Mucosa of stomach (tissue), 1 donor: ENCODE measurements around the gene GABARAPL1.

ENCODE experiments used
- H3K27me3 ChIP-seq: one replicate; pipeline ENCODE4 v1.7.0; 2013; ENCODE audit warnings: mild to moderate bottlenecking, low read length; ENCODE audit not compliant: control insufficient read depth, insufficient read depth
- H3K36me3 ChIP-seq: one replicate; pipeline ENCODE4 v1.7.0; 2013; ENCODE audit warnings: low read length; ENCODE audit not compliant: control insufficient read depth, insufficient read depth
- H3K4me1 ChIP-seq: one replicate; pipeline ENCODE4 v1.7.0; 2013; ENCODE audit warnings: mild to moderate bottlenecking, low read length; ENCODE audit not compliant: control insufficient read depth, insufficient read depth
- H3K4me3 ChIP-seq: one replicate; pipeline ENCODE4 v1.7.0; 2013; ENCODE audit warnings: low read length
- H3K9ac ChIP-seq: one replicate; pipeline ENCODE4 v1.7.0; 2013; ENCODE audit warnings: mild to moderate bottlenecking, low read length, moderate library complexity
- H3K9me3 ChIP-seq: one replicate; pipeline ENCODE4 v1.7.0; 2013; ENCODE audit warnings: mild to moderate bottlenecking, low read length, moderate library complexity; ENCODE audit not compliant: control insufficient read depth
- donor health status: Pancreatic carcinoma.

GABARAPL1 gene

DNA sequence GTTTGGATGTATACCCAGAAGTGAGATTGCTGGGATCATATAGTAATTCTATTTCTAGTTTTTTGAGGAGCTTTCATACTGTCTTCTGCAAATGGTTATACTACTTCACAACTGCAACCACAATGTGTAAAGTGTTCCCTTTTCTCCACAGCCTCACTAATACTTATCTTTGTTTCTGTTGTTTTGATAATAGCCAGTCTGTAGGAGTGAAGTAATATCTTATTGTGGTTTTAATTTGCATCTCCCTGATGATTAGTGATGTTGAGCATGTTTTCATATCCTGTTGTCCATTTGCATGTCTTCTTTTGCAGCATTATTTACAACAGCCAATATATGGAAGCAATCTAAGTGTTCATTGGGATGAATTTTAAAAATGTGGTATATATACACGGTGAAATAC lies 29.9 kb downstream of the GABARAPL1 start:
- no peaks in the 10 kb centered on the region for H3K27me3 ChIP-seq
- no peak overlapping the region for H3K9ac ChIP-seq
- H3K36me3 ChIP-seq, result no peaks in the 10 kb centered on the region
- H3K4me1 ChIP-seq, result no peaks in the 10 kb centered on the region
- no peak overlapping the region for H3K4me3 ChIP-seq
- no peaks in the 10 kb centered on the region for H3K9me3 ChIP-seq

DNA sequence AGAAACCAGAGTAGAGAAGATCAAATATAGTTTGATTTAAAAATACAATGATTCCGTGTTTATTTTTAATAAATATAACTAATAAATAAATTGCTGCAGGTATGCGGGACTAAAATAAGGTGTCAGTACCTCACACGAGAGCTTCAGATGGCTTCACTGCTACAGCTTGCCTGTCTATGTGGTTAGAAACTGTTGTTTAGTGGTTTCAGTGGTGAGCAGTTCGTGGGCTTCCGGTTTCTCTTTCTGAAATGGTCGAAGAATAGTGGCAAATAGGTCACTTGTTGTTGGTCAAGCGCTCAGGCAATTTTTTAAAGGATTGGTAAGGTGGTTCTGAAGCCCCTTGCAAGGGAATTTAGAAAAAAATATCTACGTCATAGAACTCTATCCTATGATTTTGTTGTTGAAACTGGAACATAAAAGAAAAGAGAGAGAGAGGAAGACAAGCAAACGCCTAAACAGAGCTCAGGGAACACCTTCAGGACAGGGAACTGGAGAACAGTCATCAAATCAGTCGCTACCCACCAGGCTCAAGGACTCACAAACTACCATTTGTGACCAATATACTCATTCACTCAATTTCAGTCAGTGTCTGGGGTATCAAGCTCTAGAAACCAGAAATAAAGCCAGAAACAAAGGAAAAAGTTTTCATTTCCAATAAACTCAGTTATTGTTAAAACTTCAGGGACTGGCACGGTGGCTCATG lies 31.3 kb downstream of the GABARAPL1 start:
- no peak overlapping the region for H3K4me3 ChIP-seq
- H3K4me1 ChIP-seq, result no peaks in the 10 kb centered on the region
- no peaks in the 10 kb centered on the region for H3K27me3 ChIP-seq
- H3K36me3 ChIP-seq, result no peaks in the 10 kb centered on the region
- no peaks in the 10 kb centered on the region for H3K9me3 ChIP-seq
- H3K9ac ChIP-seq, result no peak overlapping the region

DNA sequence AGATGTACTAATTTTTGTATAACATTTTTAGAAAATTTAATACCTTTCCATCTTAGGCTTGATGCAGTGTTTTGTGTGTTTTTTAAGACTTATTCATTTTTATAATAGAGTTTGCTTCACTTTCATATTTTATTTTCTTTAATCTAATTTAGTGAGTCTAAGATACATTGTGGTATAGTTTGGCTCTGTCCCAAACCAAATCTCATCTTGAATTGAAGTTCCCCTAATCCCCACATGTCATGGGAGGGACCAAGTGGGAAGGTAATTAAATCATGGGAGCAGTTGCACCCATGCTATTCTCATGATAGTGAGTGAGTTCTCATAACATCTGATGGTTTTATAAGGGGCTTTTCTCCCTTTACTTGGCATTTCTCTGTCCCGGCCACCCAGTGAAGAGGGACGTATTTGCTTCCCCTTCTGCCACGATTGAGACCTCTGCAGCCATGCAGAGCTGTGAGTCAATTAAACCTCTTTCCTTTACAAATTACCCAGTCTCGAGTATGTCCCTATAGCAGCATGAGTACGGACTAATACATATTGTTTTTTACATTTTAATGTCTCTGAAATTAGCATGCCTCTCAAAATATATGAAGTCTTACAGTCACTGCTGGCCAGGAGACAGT lies 34.9 kb downstream of the GABARAPL1 start:
- Histone ChIP-seq H3K4me3 (no peak overlapping the region), H3K9me3 (no peaks in the 10 kb centered on the region), H3K36me3 (no peaks in the 10 kb centered on the region), H3K4me1 (no peaks in the 10 kb centered on the region), H3K27me3 (no peaks in the 10 kb centered on the region), H3K9ac (no peak overlapping the region)

DNA sequence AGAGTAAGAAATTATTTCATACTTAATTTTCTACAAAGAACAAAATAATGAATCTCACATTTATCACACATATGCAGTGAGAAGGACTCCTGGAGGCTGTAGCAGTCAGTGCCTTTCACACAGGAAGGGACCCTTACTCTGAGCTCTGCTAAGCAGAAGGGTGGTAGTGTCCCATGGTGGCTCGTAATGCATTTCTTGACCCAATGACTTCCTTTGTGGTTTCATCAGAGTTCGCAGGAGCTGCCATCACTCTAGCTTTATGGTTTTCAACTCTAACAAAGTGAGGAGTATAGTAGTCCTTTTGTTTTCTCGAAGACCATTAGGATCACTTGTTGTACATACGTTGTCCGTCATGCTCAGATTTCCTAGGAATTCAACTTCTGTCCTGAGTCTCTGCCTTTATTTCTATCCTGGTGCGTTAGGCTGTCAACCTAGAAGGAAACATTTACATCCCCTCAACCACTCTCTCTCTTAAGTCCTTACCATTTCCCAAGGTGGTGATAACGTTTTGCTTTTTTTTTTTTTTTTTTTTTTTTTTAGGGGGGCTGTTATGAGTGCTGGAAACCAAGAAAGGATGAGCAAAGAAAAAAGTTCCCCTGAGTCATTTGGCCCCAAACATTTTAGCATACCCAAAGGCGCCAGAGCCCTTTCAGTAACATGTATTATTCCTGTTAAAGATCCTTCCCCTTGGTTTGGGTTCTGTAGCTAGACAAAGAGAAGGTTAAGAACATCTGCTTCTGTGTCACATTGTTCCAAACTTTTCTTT lies 37.2 kb downstream of the GABARAPL1 start:
- Histone ChIP-seq H3K27me3 (no peaks in the 10 kb centered on the region), H3K9ac (no peak overlapping the region), H3K36me3 (no peaks in the 10 kb centered on the region), H3K4me1 (no peaks in the 10 kb centered on the region), H3K4me3 (no peak overlapping the region), H3K9me3 (no peaks in the 10 kb centered on the region)

DNA sequence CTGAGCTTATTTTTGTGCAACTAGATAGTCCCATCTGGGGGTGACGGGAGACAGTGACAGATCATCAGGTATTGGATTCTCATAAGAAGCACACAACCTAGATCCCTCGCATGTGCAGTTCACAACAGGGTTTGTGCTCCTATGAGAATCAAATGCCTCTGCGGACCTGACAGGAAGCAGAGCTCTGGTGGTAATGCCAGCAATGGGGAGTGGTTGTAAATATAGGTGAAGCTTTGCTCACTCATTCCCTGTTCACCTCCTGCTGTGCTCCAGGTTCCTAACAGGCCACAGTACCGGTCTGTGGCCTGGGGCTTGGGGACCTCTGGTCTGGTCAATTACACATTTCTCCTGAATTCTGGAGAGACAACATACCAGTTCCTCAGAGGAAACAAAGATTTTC lies 39.0 kb downstream of the GABARAPL1 start:
- no peaks in the 10 kb centered on the region for H3K9me3 ChIP-seq
- H3K4me3 ChIP-seq, result no peak overlapping the region
- H3K9ac ChIP-seq, result no peak overlapping the region
- H3K27me3 ChIP-seq, result no peaks in the 10 kb centered on the region
- H3K4me1 ChIP-seq, result no peaks in the 10 kb centered on the region
- H3K36me3 ChIP-seq, result no peaks in the 10 kb centered on the region

DNA sequence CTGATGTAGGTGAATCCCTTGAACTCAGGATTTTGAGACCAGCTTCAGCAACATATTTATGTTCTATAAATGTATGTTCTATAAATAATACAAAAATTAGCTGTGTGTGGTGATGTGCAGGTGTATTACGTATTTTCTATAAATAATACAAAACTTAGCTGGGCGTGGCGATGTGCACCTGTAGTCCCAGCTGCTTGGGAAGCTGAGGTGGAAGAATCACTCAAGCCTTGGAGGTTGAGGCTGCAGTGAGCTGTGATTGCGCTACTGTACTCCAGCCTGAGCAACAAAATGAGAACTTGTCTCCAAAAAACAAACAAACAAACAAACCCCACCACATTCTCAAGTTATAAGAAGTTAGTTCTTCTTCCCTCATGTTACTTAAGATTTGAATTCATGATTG lies 39.5 kb downstream of the GABARAPL1 start:
- Histone ChIP-seq H3K4me3 (no peak overlapping the region), H3K27me3 (no peaks in the 10 kb centered on the region), H3K9ac (no peak overlapping the region), H3K4me1 (no peaks in the 10 kb centered on the region), H3K36me3 (no peaks in the 10 kb centered on the region), H3K9me3 (no peaks in the 10 kb centered on the region)

DNA sequence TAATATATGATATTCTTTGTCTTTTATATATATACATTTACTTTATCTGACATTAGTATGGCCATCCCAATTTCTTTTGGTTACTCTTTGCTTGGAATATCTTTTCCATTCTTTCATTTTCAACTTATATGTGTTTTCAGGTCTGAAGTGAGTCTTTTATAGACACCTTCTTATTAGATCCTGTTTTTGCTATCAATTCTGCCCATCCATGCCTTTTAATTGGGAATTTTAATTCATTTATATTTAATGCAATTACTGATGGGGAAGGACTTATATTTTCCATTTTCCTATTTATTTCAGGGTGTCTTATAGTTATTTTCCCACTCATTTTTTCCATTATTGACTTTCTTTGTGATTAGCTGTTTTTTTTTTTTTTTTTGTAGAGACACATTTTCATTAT lies 43.4 kb downstream of the GABARAPL1 start:
- no peaks in the 10 kb centered on the region for H3K9me3 ChIP-seq
- H3K36me3 ChIP-seq, result no peaks in the 10 kb centered on the region
- H3K9ac ChIP-seq, result no peak overlapping the region
- H3K4me3 ChIP-seq, result no peak overlapping the region
- H3K27me3 ChIP-seq, result no peaks in the 10 kb centered on the region
- no peaks in the 10 kb centered on the region for H3K4me1 ChIP-seq

DNA sequence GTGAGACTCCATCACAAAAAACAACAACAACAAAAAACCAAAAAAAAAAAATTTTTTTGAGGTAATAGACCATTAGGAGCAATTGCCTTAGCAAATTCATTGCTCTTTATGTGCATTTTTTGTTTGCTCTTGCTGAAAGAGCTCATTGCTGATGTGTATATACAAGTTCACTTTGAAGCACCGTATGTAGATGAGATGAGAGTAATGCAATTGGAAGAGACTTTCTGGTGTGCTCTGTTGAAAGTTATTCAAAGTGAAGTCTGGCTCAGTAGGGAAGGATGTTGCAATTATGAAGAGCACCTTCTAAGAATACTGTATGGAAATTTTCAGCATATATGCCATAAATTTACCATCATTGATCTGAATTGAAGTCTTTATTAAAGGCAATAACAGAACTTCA lies 48.2 kb downstream of the GABARAPL1 start:
- no peaks in the 10 kb centered on the region for H3K27me3 ChIP-seq
- H3K4me1 ChIP-seq, result no peaks in the 10 kb centered on the region
- no peaks in the 10 kb centered on the region for H3K9me3 ChIP-seq
- H3K36me3 ChIP-seq, result no peaks in the 10 kb centered on the region
- no peak overlapping the region for H3K4me3 ChIP-seq
- H3K9ac ChIP-seq, result no peak overlapping the region

DNA sequence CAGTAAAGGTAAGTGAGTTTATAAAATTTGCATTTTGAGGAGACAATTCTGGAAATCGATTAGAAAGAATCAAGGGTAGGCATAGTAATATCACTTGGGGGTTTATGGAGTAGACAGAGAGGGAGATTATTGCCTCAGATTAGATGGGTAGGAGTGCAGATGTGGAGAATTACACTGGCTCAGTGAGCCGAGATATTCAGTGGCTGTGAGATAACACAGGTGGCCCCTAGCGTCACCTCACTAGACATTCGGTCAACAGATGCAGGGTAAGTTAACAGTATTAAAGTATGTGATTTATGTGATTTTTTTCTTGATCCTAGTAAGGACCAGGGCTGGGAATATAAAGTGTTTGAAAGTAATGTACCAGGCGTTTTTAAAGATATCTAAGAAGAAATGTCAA lies 55.4 kb downstream of the GABARAPL1 start:
- Histone ChIP-seq H3K36me3 (no peaks in the 10 kb centered on the region), H3K9ac (no peak overlapping the region), H3K4me1 (no peaks in the 10 kb centered on the region), H3K27me3 (no peaks in the 10 kb centered on the region), H3K9me3 (no peaks in the 10 kb centered on the region), H3K4me3 (no peak overlapping the region)

DNA sequence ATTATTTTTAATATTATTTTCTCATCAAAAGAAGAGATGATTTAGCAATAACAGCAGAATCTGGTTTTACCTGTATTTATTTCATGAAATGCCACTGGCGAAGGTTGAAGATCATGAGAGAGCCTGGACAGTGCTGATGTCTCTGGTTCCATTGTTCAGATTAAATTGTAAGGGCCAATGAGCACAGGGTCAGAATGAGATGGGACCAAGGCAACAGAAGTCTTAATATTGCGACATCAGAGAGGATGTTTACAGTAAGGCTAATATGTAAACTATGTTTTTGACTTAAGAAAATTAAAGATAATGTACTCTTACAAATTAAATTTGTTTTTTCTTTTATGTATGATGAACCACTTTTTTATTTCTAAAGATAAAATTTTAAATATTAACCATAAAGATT lies 59.8 kb downstream of the GABARAPL1 start:
- no peak overlapping the region for H3K9ac ChIP-seq
- no peaks in the 10 kb centered on the region for H3K4me1 ChIP-seq
- H3K36me3 ChIP-seq, result no peaks in the 10 kb centered on the region
- H3K9me3 ChIP-seq, result no peaks in the 10 kb centered on the region
- no peaks in the 10 kb centered on the region for H3K27me3 ChIP-seq
- H3K4me3 ChIP-seq, result no peak overlapping the region
